Fibroblast of skin of left biceps (primary cell): ENCODE results near the gene SLC39A7.
A peak's percentile ranks its signal among the peaks of the same experiment; 100 is the strongest.
"Not testable (repeated sequence)": the region's sequence is repeated elsewhere in the genome, so short reads cannot be mapped to it uniquely, and the experiment has no call there.

ENCODE experiments used
- DNase-seq, 2 experiments: peaks; one replicate each; pipeline ENCODE4 v3.0.0-alpha.2; 2013; ENCODE audit warnings: low read depth in 2 of 2

Gene SLC39A7

GRCh38 chr6:33205191-33206026 is 4.7 kb downstream of the SLC39A7 start:
- no peak for DNase-seq

GRCh38 chr6:33206027-33206863 is 5.6 kb downstream of the SLC39A7 start:
- no peak for DNase-seq

- no peak for DNase-seq
These were observed 6.3 kb downstream of the SLC39A7 start for GRCh38 chr6:33206864-33207551.

GRCh38 chr6:33207552-33208090 is 7.0 kb downstream of the SLC39A7 start:
- no peak for DNase-seq

GRCh38 chr6:33208091-33208967 is 7.7 kb downstream of the SLC39A7 start, which contains the start of gene RING1:
Gene RING1, plus strand, starts transcription at chr6:33208500. Its CDS starts 323 bp downstream, at chr6:33208823.
- peak in 1 of 2 experiments; percentile 45 for DNase-seq

- DNase-seq = no peak
These were observed 9.2 kb downstream of the SLC39A7 start for GRCh38 chr6:33209856-33210255.

GRCh38 chr6:33211136-33211535 is 10.5 kb downstream of the SLC39A7 start:
- no peak for DNase-seq

GRCh38 chr6:33211666-33212422 is 11.2 kb downstream of the SLC39A7 start:
- DNase-seq = no peak

GRCh38 chr6:33212857-33213165 is 12.1 kb downstream of the SLC39A7 start:
- no peak for DNase-seq

- no peak for DNase-seq
These were observed 12.7 kb downstream of the SLC39A7 start for GRCh38 chr6:33213166-33213988.

GRCh38 chr6:33213989-33214335 is 13.3 kb downstream of the SLC39A7 start:
- no peak for DNase-seq

GRCh38 chr6:33215271-33216116 is 14.8 kb downstream of the SLC39A7 start:
- no peak for DNase-seq

GRCh38 chr6:33216117-33216649 is 15.5 kb downstream of the SLC39A7 start:
- no peak for DNase-seq

- no peak for DNase-seq
These were observed 16.6 kb downstream of the SLC39A7 start for GRCh38 chr6:33217246-33217645.

- no peak for DNase-seq
These were observed 17.0 kb downstream of the SLC39A7 start for GRCh38 chr6:33217681-33218080.

GRCh38 chr6:33226503-33227120 is 25.9 kb downstream of the SLC39A7 start:
- DNase-seq = not testable (repeated sequence)

- DNase-seq = no peak
These were observed 34.6 kb downstream of the SLC39A7 start for GRCh38 chr6:33235221-33235634.

- no peak for DNase-seq
These were observed 35.7 kb downstream of the SLC39A7 start for GRCh38 chr6:33236328-33236727.
